Measurements from ENCODE around the gene CDK5RAP2.

Gene CDK5RAP2

DNA sequence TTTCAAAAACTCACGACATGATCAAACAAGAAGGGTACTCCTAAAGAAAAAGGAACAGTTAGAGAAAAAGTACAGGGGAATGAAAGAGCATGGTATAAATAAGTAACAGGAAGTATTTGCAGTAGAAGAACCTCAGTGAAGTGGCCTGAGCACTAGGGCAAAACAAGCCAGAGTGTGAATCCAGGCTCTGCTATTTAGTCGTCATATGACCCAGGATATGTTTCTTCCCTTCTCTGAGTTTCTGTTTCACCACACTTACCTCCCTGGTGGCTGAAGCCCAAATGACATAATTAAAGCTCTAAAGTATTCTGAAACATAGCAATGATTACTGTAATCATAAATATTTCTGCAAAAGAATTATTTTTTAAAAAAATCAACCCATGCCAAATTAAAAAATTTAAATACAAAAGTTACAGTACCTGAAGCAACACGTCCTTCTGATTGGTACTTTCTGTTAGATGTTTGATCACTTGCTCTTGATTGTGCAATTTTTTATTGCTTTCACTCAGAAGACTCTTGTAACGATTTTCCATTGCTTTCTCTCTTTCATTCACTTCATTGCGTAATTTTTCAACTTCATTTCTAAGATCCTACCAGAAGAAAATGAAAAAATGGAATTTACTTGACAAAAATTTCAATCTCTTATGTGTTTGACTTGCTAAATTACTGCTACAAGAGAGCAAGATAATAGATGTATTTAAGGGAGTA, 88.9 kb downstream of the CDK5RAP2 start:
- Histone ChIP-seq H3K4me3 (replicated peaks; ENCODE audit: insufficient read depth, low read length) (no peak overlapping the region), H3K27ac (replicated peaks) (peak overlapping the region; percentile 13), H3K27me3 (ENCODE audit: insufficient read depth, poor library complexity, severe bottlenecking) (no peaks in the 10 kb centered on the region)
- DNase-seq (ENCODE audit: low read depth in 1 of 2, low spot score in 1 of 2): peak; percentile 58 to 67
- TF ChIP-seq, protein P1, sequence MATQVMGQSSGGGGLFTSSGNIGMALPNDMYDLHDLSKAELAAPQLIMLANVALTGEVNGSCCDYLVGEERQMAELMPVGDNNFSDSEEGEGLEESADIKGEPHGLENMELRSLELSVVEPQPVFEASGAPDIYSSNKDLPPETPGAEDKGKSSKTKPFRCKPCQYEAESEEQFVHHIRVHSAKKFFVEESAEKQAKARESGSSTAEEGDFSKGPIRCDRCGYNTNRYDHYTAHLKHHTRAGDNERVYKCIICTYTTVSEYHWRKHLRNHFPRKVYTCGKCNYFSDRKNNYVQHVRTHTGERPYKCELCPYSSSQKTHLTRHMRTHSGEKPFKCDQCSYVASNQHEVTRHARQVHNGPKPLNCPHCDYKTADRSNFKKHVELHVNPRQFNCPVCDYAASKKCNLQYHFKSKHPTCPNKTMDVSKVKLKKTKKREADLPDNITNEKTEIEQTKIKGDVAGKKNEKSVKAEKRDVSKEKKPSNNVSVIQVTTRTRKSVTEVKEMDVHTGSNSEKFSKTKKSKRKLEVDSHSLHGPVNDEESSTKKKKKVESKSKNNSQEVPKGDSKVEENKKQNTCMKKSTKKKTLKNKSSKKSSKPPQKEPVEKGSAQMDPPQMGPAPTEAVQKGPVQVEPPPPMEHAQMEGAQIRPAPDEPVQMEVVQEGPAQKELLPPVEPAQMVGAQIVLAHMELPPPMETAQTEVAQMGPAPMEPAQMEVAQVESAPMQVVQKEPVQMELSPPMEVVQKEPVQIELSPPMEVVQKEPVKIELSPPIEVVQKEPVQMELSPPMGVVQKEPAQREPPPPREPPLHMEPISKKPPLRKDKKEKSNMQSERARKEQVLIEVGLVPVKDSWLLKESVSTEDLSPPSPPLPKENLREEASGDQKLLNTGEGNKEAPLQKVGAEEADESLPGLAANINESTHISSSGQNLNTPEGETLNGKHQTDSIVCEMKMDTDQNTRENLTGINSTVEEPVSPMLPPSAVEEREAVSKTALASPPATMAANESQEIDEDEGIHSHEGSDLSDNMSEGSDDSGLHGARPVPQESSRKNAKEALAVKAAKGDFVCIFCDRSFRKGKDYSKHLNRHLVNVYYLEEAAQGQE (IDR thresholded peaks at IDR 0.05; ENCODE audit: insufficient replicate concordance, low read depth): no peak
- TF ChIP-seq SPI1 (IDR thresholded peaks at IDR 0.05; ENCODE audit: borderline replicate concordance, low read depth) (no peak), POLR2AphosphoS5 (IDR thresholded peaks at IDR 0.05; ENCODE audit: low read depth) (no peak), GABPA (IDR thresholded peaks at IDR 0.05; ENCODE audit: low read depth) (no peak)
- TF ChIP-seq, protein P2, sequence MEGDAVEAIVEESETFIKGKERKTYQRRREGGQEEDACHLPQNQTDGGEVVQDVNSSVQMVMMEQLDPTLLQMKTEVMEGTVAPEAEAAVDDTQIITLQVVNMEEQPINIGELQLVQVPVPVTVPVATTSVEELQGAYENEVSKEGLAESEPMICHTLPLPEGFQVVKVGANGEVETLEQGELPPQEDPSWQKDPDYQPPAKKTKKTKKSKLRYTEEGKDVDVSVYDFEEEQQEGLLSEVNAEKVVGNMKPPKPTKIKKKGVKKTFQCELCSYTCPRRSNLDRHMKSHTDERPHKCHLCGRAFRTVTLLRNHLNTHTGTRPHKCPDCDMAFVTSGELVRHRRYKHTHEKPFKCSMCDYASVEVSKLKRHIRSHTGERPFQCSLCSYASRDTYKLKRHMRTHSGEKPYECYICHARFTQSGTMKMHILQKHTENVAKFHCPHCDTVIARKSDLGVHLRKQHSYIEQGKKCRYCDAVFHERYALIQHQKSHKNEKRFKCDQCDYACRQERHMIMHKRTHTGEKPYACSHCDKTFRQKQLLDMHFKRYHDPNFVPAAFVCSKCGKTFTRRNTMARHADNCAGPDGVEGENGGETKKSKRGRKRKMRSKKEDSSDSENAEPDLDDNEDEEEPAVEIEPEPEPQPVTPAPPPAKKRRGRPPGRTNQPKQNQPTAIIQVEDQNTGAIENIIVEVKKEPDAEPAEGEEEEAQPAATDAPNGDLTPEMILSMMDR (IDR thresholded peaks at IDR 0.05; ENCODE audit: insufficient read depth, low read length): no peak

DNA sequence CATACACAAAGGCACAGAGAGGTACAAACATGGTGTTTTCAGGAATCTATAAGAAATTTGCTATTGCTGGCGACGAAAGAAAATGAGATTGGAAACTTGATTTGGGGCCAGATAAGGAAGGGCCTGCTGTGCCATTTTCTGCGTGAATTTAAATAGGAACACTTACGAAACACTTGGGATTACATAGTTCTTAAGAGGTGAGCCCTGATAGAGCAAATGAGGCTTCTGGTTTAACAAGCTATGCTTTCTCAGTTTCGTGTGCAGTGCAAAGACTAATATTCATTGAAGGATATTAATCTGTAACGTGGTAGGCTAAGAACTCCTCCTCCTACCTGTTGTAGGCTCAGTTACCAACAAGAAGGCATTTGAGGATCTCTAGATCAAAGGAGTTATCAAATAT, 93.1 kb downstream of the CDK5RAP2 start:
- TF ChIP-seq, protein P1 (IDR thresholded peaks at IDR 0.05; ENCODE audit: insufficient replicate concordance, low read depth): no peak
- TF ChIP-seq, protein P2 (IDR thresholded peaks at IDR 0.05; ENCODE audit: insufficient read depth, low read length): no peak
- TF ChIP-seq GABPA (IDR thresholded peaks at IDR 0.05; ENCODE audit: low read depth): no peak
- no peak for TF ChIP-seq POLR2AphosphoS5 (IDR thresholded peaks at IDR 0.05; ENCODE audit: low read depth)
- TF ChIP-seq SPI1 (IDR thresholded peaks at IDR 0.05; ENCODE audit: borderline replicate concordance, low read depth): no peak
- no peaks in the 10 kb centered on the region for H3K27me3 ChIP-seq (ENCODE audit: insufficient read depth, poor library complexity, severe bottlenecking)
- no peak overlapping the region for H3K27ac ChIP-seq (replicated peaks)
- DNase-seq (ENCODE audit: low read depth in 1 of 2, low spot score in 1 of 2): no peak
- H3K4me3 ChIP-seq (replicated peaks; ENCODE audit: insufficient read depth, low read length): no peak overlapping the region

DNA sequence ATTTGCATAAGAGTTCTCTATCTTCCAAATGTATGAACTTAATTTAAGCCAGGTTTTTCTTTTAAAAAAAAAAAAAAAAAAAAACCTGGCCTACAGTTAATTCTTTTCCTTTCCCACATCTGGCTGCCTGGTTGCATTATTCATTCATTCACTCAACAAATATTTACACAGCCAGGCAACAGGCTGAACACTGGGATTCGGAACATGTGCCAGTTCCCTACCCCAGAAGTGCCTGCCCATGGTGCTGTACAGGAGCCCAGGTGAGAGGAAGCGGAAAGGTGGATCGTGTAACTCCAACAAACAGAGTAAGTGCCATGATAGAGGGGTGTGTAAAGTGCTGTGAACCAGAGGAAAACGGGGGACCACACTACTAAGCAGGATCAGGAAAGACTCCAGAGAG, 93.6 kb downstream of the CDK5RAP2 start:
- no peak for TF ChIP-seq SPI1 (IDR thresholded peaks at IDR 0.05; ENCODE audit: borderline replicate concordance, low read depth)
- no peak for TF ChIP-seq POLR2AphosphoS5 (IDR thresholded peaks at IDR 0.05; ENCODE audit: low read depth)
- TF ChIP-seq, protein P2 (IDR thresholded peaks at IDR 0.05; ENCODE audit: insufficient read depth, low read length): no peak
- no peak for TF ChIP-seq GABPA (IDR thresholded peaks at IDR 0.05; ENCODE audit: low read depth)
- TF ChIP-seq, protein P1 (IDR thresholded peaks at IDR 0.05; ENCODE audit: insufficient replicate concordance, low read depth): no peak
- Histone ChIP-seq H3K27me3 (ENCODE audit: insufficient read depth, poor library complexity, severe bottlenecking) (no peaks in the 10 kb centered on the region), H3K4me3 (replicated peaks; ENCODE audit: insufficient read depth, low read length) (no peak overlapping the region), H3K27ac (replicated peaks) (no peak overlapping the region)
- no peak for DNase-seq (ENCODE audit: low read depth in 1 of 2, low spot score in 1 of 2)
